Activated gamma-delta T cell (primary cell): ENCODE measurements around the gene EML1.
"Not testable (repeated sequence)": the region's sequence is repeated elsewhere in the genome, so short reads cannot be mapped to it uniquely, and the experiment has no call there.

Source experiments
- DNase-seq: peaks from one replicate; lab custom pipeline; 2025; lab: John Stamatoyannopoulos, UW

The EML1 gene

DNA sequence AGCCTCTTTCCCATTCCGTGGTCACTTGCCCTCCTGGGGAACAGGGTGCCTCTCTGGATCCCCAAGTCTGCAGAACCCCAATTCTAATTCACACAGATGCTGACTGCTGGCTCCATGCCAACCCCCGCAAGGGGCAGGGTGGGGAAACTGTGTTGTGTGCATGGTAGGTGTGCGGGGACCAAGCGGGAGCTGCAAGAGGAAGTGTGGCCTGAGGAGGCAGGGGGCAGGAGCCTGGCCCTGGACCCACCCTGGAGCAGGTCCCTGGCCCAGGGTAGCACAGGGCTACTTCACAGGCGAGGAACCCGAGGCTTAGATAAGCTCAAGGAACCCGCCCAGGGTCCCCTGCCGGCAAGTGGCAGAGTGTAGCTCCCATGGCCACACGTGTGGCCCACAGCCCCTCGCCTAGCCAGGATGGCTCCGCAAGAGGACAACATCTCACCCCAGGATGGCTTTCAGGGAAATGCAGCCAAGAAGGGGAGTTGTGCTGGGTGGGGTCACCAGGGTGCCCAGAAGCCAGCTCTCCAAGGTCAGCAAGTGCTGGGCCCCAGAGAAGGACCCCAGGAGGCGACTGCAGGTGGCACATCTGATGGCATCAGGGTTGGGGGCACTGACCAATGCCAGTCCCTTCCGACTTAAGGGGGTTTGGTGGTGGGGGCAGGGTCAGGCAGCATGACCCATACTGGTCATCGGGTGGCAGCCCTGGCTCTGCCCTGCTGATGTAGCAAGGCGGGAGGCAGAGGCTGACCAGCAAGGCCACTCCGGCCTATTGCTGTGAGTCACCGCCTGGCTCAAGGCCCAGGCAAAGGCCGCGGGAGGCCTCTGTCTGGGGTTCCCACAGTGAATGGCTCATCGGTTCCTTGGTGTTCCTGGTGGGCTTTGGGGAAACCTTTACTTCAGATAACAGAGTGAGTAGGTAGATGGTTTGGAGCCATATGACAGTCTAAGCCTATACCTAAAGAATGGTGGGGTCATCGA is 37.3 kb upstream of the EML1 start:
- DNase-seq = no peak

DNA sequence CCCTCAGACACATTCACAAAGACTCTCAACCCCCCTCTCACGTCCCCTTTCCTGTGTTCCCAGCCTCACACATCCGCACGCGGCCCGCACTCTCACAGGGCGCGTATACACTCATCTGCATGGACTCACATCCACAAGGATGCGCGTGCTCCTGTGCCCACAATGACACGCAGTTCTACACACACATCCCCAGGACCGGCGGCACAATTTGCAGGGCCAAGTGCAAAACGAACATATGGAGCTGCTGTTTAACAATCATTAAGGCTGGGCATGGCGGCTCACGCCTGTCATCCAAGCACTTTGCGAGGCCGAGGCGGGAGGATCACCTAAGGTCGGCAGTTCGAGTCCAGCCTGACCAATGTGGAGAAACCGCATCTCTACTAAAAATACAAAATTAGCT is 36.4 kb upstream of the EML1 start:
- DNase-seq = no peak

DNA sequence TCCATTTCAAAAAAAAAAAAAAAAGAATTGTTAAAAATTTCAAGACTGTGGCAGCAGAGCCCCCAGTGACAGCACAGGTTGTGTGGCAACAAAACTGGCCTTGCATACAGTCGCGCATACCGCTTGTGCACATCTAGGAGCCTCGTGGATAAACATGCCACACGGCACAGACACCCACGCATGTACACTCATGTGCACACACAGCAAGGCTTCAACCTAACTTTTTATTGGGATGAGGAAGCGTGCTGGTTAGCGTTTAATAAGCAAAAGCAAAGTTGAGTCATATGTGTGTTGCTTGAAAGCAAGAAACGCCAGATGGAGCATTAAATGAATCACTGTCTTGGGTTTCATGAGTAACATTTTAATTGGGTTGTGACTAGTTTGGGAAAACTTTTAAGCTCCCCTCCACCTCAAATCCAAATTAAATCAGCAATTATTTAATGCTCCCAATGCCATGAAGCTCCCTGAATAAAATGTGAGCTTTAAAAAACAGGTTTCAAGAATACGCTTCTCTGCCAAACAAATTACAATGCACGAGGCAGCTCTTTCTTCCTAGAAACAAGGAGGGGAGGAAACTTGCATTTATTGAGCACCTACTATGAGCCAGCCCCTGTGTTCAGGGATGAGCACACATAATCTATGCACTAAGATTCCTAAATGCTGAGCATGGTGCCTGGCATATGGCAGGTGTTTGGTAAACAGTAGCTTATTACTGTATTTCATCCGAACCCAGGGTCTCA is 35.7 kb upstream of the EML1 start:
- DNase-seq = no peak

DNA sequence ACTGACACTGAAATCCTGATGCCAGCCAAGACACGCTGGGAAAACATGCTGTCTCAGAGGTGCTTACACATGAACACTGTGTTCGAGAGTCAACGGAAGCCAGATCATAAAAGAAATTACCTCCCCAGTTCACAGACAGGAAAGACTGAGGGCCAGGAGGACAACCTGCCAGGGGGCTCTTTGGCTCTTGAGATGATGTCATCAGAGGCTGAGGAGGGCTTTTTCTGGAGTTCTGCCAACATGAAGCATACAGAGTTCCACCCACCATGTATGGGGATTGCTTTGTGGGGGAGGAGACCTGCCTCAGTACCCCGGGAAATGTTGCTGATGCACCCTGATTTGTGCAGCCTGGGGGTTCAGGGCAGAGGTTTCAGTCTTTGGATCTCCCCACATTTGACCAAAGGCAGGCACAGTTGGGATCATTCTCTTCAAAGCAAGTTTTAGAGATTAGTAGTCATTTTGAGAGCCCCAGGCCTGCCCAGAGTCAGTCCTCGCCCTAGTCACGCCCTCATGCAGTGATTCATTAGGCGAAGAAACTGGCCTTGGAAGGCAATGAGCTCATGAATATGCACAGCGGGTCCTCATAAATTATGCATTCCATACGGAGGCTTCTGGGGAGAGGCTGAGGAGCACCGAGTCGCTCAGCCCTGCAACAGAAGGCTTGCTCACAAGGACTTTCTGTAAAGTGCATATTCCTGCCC is 34.9 kb upstream of the EML1 start:
- no peak for DNase-seq

DNA sequence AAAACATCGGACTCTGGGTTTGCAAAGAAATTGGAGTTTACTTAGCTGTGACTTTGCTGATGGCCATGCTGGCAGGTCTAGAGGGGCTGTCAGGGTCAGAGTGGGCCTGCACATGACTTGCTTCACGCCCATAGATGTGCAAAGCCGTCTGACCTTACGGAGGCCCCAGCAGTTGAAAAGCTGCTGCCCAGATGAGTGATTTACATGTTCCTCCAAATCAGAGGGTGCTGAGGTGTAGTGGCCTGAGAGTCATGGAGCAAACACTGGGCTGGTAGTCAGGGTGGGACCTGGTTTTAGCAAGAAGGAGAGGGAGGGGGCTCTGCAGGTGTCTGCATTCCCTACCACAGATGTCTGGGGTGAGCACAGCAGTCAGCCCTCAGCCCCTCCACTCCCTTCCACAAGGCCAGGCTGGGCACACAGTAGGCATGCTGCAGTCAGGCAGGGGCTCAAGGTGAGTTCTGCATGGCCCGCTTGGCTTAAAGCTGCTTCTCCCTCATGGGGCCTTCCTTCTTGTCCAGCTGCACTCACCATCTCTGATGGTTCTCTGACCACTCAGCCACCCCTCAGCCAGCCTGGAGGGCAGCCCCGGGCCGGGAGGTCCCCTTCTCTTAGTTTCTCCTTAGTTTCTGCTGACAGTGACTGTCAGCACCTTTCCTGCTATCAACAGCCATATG is 34.2 kb upstream of the EML1 start:
- no peak for DNase-seq

DNA sequence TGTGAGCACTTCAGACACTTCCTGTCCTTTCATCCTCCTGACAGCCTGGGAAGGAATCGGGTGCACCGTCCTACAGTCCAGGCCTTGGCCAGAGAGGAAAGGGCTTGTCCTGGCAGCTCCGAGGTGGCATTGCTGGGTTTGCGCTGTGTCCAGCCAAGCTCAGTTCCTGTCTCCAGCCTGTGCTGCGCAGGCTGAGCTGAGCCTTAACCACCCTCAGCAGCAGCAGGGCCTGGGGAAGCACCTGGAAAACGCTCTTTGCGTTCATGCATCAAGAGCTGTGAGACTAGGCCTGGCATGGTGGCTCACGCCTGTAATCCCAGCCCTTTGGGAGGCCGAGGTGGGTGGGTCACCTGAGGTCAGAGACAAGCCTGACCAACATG is 33.7 kb upstream of the EML1 start:
- DNase-seq = no peak

DNA sequence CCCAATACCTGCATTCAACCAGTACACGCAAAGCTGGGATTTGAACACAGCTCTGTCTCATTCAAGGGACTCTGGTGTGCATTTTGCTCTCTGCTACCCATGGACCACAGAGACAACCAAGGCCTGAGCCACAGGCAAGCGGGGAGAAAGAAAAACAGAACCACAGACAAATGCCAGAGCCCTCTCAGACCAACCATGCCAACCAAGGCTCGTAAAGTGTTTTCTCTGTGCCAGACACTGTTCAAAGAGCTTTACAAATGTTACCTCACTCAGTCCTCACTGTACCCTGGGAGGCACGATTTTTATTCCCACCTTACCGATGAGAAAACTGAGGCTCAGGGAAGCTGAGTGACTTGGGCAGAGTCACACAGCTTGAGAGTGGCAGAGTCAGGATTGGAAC is 32.4 kb upstream of the EML1 start:
- no peak for DNase-seq

DNA sequence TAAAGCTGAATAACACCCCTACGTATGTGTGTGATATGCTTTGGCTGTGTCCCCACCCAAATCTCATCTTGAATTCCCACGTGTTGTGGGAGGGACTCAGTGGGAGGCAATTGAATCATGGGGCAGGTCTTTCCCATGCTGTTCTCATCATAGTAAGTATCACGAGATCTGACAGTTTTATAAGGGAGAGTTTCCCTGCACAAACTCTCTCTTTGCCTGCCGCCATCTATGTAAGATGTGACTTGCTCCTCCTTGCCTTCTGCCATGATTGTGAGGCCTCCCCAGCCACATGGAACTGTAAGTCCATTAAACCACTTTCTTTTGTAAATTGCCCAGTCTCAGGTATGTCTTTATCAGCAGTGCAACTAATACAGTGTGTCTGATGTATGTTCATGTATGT is 30.3 kb upstream of the EML1 start:
- not testable (repeated sequence) for DNase-seq

DNA sequence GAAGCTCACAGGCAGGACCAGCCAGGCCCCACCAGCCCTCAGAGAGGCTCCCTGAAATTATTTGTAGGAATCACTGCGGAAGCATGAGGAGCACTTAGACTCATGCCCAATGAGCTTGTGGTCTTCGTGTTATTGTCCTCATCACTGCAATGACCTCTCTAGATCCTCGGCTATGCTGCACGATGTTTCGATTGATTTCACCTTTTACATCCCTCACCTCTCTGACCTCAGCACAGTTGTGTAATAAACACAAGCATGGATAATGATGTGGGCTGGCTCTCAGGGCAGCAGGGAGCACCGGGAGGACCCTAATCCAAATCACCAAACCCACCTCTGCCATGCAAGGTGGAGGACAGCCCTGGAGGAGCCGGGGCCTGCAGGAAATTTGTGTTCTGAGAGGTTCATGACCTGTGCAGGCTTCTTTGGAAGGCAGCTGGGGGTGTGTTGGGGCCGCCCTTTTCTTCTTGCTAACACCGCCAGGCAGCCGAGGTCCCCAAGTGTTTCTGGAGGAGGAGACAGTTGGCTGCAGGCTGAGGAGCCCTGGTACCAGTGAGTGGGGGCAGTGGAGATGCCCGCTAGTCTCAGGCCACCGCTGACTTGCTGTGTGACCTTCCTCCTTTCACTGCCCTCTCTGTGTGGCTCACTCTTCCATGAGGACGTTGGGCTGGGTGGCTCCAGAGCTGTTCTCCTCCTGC is 29.5 kb upstream of the EML1 start:
- no peak for DNase-seq

DNA sequence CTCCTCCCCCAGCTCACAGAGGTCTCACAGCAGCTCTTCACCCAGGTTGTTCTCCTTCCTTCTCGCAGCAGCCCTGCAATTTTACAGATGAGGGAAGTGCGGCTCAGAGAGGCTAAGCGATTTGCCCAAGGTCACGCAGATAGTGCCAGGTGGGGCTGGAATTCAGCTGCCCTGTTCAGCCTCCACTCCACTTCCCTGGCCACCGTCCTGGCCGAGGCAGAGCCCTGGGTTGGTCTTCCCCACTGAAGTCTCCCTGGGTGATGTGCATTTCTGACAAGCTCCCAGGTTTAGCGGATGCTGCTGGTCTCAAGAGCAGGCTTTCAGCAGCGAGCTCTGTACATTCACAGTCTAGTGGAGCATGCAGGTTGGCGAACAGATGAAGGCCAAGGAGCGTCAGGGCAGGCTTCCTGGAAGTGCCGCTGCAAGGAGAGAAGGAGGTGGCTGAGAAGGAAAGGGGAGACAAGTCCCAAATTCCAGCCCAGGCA is 28.9 kb upstream of the EML1 start:
- DNase-seq = no peak

DNA sequence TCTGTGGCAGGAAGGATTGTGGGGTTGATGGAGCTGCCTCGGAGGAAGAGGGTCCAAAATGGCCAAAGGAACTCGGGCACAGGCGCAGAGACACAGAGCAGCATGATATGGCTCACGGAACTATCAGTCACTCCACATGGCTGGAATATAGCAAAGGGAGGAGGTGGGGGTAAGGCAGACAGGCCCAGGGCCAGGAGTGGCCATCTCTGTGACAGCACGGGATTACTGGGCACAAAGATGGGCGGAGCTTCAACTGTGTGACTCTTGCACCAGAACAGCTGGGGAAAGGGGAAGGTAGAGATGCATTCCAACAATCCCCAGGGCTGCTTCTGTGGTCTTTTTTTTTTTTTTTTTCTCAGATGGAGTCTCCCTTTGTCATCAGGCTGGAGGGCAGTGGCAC is 24.8 kb upstream of the EML1 start:
- no peak for DNase-seq

DNA sequence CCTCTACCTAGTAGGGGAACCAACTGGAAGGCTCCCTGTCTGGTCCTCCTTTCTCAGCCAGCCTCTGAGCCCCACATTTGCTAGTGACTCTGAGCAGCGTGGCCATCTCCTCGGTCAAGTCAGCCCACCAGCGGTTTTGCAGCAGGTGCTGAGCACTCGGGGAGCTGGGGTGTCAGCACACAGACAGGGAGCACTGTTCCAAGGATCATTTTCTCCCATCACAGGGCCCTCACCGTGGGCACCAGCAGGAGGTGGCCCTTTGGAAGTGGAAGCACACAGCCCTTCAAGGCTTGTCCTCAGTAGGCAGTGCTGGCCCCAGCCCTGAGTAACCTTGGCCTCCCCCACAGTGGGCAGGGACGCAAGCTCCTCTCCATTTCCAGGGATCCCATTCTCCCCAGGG is 24.1 kb upstream of the EML1 start:
- DNase-seq = no peak

DNA sequence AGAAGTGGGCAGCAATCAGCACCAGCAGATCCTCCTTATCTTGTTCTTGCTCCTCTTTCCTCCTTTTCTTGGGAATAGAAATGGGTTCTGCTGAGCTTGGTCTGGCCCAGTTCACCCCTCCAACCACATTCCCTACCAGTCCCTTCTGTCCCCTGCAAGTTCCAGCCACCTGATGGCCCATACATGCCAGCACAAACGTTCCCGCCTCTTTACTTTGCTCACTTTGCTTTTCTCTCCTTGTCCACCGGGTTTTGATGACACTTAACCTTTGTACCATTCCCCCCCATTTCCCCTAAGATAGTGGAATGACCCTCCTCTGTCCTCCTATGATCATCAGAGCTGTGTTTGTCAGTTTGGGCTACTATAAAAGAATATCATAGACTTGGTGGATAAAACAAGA is 23.4 kb upstream of the EML1 start:
- DNase-seq = no peak

DNA sequence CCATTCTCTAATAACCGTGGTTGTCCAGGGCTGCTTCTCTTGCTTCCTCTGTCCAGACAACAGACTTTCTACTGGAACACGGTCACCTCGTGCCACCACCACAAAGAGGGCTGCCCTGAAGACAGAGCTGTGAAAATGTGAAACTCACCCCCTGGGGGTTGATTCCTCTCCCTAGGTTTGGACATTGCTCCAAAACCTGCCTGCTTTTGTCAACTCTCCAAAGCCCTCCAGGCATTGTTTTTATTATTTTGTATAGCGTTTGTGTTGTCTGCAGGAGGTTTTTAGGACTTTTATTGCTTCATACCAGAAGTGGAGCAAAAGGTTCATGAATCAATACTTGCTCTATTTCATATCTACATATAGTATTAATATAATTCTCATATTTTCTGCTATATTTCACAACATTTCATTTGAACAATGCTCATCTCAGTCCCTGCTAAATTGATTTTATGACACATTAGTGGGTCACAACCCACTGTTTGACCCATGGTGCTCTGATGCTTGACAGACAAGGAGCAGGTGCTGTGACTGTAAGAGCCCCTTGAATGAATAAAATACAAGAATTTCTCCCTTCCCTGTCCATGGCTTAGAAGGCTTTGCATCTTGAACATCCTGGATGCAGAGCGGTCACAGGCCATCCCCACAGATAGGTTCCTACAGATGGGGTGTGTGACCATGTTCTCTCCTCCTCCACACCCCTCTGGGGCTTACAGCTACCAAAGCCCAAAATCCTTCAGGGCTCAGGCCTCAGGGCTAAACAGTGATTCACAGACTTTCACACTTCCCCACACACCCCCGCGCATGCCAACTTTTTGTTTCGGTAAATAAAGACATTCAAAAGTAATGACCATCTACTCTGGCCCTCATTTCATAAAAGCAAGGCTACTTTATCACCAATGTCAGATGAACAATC is 20.6 kb upstream of the EML1 start:
- DNase-seq = no peak

DNA sequence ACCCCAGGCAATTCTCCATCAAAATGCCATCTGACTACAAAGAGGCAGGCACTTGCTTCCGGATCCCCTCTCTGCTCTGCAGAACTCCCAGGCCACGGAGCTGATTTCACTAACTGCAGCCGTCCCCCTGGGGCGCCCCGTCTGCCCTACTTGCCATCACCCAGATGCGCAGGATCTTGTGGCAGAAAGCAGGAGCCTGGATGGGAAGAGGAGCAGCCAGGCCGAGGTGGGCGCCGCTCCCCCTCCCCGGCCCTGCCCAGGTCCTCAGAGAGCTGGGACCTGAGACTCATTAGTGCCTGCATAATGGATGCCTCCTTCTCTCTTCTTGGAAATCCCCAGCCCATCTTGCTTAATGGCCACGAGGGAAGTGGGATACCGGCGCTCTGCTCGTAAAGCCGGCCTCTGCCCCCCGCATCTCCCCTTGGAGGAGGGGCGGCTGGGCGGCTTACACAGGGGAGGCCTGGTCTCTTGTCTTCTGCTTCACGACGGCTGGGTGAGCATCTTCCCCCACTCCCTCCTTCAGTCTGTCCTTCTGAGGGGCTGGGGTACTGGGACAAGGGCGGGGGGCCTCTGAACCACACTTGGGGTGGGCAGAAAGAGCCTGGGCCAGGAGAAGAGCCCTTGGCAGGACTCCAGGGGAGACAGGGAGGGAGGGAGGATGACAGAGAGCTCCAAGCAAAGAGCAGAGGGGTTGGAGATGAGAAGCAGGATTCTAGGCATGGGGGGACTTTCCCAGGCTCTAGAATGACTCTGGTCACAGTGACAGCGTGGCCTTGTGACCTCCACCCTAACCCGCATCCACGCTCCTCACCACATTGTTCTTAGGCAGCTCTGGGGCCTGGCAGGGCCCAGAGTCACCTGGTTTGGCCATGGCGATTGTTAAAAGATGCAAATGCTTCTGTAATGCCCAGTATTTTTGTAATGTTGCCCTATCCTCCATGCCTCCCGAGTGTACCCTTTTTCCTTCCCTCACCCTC is 19.4 kb upstream of the EML1 start:
- no peak for DNase-seq

DNA sequence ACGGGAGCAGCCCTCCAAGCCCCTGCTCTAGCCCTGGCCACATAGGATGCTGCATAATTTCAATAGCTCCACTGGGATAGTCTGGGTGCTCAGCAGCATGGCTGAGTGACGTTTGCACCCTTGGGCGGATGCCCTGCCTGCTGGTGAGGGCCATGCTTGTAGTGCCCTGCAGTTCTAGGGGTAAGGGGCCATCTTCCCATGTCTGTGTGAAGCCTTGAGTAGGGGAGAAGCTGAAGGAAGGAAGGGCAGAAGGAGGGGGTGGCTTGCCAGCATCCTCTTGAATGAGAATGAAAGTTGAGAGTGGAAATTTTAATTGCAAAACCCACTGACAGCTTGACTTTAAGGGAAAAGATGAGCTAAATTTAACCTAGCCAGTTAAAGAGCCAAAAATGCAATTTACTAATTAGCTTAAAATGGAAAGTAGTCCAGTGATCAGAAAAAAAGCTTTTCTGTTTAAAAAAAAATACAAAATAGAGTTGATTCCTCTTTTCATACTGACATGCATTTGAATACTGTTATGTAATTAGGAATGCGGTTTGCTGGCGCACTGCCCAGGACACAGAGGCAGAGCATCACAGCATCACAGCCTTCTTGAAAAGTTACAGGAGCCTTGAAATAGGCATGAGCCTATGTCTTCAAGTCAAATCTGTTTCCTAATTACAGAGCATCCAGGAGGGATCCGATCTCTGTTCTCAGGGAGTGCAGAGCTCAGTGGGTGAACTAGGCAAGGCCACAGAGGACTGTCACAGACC is 18.5 kb upstream of the EML1 start:
- DNase-seq = no peak

DNA sequence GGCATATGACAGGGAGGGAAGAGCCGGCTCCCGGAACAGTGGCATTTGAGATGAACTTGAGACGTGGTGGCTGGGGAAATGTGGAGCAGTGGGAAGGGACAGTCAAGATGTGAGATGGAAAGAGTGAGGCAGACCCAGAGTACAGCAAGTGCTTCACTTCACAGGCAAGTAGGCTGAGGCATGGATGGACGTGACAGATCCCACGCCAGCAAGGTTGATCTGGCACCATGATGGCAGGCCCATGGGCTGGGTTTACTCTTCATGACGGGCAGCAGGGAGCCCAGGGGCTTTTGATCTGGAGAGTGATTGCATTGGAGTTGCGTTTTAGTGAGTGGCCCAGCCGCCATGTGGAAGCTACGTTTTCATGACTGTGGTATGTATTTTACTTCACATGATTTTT is 17.9 kb upstream of the EML1 start:
- no peak for DNase-seq

DNA sequence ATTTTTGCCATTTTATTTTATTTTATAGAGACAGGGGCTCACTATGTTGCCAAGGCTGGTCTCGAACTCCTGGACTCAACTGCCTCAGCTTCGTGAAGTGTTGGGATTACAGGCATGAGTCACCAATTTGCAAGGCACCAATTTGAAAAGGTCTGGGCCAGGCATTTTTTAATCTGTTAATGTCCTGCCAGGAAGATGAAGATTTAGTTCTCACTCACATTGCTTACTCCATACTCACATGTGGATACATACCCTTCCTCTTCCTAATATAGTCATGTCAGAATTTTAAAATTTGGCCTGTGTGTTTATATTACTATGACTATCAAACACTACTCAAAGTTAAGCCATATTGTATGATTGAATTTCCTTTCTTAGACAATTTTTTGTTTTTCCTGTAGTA is 15.3 kb upstream of the EML1 start:
- no peak for DNase-seq
